Esophagus mucosa (tissue), 1 donor: ENCODE data around the gene ZNF556. TPM values are rescaled to one million over a fixed set of nuclear protein-coding genes. Genes with fewer than 3 reads are reported as not detected.

Source experiments
- ATAC-seq: fragments of 200-7000 bp; cut with Tn5 transposase; one replicate; pipeline ENCODE4 v1.9.1; 2020
- total RNA-seq: library from RNA; stranded (reverse); gene quantifications from one replicate; pipeline ENCODE4 v1.2.4, GENCODE V29; 2023
- donor health status: DM: yes; HTN: yes; CAD: no.

ZNF556 gene
- total RNA-seq = 0.60 TPM

- ATAC-seq = peak; percentile 99
Observed at GRCh38 chr19:2867025-2867991, at the start of gene ZNF556. Gene ZNF556 (plus strand): TSS chr19:2867335. CDS start chr19:2867422, 87 bp downstream.

- peak; percentile 94 for ATAC-seq
Observed at GRCh38 chr19:2819540-2820111, 47.5 kb upstream of the ZNF556 start, which contains the start of gene ZNF554. Gene ZNF554 (plus strand): TSS chr19:2819868. CDS start chr19:2820072, 204 bp downstream.

GRCh38 chr19:2820112-2820702, 46.9 kb upstream of the ZNF556 start:
- ATAC-seq = peak; percentile 25

DNA sequence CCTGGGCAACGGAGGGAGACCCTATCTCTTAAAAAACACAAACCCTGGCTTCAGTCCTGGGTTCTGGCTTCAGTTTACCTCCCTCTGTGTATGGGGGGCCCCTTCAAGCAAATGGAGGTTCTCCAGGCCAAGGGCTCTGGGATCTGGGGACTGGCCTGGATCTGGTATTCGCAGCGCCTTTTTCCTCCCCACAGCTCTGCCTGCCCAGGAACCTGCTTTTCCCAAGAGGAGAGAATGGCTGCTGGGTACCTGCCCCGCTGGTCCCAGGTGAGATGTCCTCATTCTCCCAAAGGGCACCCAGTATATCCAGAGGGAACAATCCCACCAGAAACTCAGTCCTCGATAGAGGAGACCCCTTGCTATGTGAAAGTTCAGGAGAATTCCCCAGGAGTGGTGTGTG, 44.3 kb upstream of the ZNF556 start:
- no peak for ATAC-seq

GRCh38 chr19:2823646-2824045, 43.5 kb upstream of the ZNF556 start:
- no peak for ATAC-seq

- no peak for ATAC-seq
Observed at GRCh38 chr19:2824129-2824528, 43.0 kb upstream of the ZNF556 start.

DNA sequence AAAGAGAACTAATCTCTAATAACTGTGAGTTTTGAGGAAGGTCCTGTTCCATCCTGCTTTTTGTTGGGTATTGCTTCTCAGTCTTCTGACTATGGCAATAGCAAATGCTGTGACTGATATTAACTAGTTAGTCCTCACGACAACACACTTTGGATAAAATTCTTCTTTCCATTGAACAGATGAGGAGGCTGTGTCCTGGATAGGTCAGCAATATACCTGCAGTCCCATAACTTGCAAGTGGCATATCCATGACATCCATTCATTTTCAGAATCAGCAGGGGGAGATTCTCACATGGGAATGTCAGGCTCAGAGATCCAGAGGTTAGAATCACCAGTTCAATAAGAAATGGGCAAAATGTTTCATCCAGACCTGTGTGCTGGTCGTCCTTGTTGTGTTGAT, 40.1 kb upstream of the ZNF556 start:
- no peak for ATAC-seq

- ATAC-seq = no peak
Observed at GRCh38 chr19:2827840-2828489, 39.2 kb upstream of the ZNF556 start.

GRCh38 chr19:2834294-2834871, 32.8 kb upstream of the ZNF556 start:
- ATAC-seq = no peak

DNA sequence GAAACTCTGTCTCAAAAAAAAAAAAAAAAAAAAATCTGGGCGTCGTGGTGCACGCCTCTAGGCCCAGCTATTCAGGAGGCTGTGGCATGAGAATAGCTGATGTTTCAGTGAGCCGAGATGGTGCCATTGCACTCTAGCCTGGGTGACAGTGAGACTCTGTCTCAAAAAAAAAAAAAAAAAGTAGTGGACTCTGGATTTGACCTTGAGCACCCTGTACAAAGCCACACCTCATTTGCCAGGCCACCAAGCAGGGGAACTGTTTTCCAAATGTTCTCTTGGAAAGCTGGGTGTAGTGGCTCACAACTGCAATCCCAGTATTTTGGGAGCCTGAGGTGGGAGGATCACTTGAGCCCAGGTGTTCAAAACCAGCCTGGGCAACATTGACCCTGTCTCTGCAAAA, 29.7 kb upstream of the ZNF556 start:
- ATAC-seq = no peak

GRCh38 chr19:2840794-2841791, 26.0 kb upstream of the ZNF556 start, which contains the start of gene ZNF555:
Gene ZNF555 (plus strand): TSS chr19:2841475. CDS start chr19:2841573, 98 bp downstream.
- ATAC-seq = peak; percentile 99

- ATAC-seq = peak; percentile 19
Observed at GRCh38 chr19:2841855-2842574, 25.1 kb upstream of the ZNF556 start.

GRCh38 chr19:2845107-2845506, 22.0 kb upstream of the ZNF556 start:
- ATAC-seq = no peak

DNA sequence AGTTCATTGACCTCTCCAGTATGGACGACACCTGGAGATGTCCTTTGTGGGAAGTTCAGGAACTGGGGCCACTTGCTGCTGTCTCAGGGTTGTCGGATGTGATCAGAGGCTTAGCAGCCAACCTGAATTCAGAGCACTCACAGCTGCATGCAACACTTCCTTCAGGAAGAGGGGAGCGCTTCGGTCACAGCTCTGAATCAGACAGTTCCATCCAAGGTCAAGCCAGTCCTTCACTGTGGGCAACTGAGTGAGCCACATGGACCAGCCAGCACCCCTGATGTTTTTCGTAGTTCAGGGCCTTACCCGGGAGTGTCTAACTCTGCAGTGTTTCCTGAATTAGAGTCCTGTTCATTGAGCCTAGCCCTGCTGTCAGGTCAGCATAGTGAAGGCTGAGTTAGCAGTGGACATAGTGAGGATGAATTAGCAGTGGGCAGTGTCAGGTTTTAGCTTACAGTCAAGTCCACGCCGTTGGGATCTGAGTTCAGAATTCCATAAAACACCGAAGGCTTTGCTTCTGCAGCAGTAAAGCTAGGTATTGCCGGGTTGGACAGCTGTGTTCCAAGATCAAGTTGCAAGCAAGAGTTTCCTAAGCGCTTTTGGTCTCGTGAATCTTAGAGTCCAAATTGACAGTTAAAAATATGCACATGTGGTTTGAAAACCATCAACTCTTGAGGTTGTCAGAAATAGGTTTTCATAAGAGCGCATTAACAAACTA, 20.8 kb upstream of the ZNF556 start:
- no peak for ATAC-seq

DNA sequence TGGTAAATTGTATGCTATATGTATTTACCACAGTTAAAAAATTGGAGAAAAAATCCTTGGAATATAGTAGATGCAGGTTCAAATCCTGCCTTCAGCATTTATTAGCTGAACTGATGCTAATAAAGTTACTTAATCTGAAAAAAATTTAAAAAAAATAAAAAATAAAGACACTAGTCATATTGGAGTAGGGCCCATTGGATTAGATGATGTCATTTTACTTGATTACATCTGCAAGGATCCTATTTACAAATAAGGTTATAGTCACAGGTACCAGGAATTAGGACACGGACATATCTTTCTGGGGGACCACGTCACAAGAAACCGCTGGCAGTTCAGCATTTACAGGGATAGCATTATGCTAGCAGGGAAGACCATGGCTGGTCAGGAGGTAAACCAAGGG, 19.6 kb upstream of the ZNF556 start:
- no peak for ATAC-seq

GRCh38 chr19:2848616-2849015, 18.5 kb upstream of the ZNF556 start:
- ATAC-seq = no peak

DNA sequence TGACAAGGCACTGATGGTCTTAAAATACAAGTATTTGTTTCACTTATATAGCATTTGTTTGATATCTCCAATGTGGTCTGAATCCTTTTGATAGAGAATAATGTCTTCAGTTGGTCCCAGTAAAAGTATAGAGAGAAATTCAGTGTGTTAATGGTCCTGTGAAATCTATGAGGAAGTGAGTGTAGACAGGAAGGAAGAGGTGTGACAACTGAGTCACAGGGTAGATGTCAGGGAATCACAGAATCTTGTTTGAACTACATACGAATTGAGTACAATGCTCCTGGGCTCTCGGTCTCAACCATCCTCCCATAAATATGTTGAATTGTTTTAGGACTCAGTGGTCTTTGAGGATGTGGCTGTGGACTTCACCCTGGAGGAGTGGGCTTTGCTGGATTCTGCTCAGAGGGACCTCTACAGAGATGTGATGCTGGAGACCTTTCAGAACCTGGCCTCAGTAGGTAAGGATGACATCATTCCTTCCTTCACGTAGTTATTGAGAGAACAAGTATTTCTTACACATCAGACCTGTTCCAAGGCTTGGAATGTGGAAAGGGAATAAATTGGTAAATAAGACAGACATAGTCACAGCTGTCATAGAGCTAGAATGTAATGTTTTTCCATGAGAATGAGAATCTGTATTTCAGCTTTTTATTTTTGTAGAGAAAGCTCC, 16.7 kb upstream of the ZNF556 start:
- ATAC-seq = no peak

DNA sequence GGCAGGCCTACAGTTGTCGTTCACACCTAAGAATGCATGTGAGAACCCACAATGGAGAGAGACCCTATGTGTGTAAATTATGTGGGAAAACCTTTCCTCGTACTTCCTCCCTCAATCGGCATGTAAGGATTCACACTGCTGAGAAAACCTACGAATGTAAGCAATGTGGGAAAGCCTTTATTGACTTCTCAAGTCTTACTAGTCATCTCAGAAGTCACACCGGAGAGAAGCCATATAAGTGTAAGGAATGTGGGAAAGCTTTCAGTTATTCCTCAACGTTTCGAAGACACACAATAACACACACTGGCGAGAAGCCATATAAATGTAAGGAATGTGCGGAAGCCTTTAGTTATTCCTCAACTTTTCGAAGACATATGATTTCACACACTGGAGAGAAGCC, 14.5 kb upstream of the ZNF556 start:
- no peak for ATAC-seq

GRCh38 chr19:2853015-2853606, 14.0 kb upstream of the ZNF556 start:
- ATAC-seq = no peak
